Fibroblast of pulmonary artery (primary cell): ENCODE data around the gene KIRREL1.

Experiments used
- DNase-seq: peaks from one replicate; pipeline ENCODE4 v3.0.0-alpha.2; 2010; ENCODE audit warnings: low read depth
- H3K4me3 ChIP-seq: replicated peaks from 2 replicates; pipeline ENCODE4 v1.5.1; 2011; ENCODE audit warnings: low read depth, mild to moderate bottlenecking, control low read depth, low read length, moderate library complexity
- TF ChIP-seq, protein P1 (sequence below): IDR thresholded peaks from 2 replicates; pipeline ENCODE4 v1.5.1; 2011; ENCODE audit warnings: mild to moderate bottlenecking, control low read depth, low read length, inconsistent platforms; ENCODE audit errors: missing control alignments

Gene KIRREL1

DNA sequence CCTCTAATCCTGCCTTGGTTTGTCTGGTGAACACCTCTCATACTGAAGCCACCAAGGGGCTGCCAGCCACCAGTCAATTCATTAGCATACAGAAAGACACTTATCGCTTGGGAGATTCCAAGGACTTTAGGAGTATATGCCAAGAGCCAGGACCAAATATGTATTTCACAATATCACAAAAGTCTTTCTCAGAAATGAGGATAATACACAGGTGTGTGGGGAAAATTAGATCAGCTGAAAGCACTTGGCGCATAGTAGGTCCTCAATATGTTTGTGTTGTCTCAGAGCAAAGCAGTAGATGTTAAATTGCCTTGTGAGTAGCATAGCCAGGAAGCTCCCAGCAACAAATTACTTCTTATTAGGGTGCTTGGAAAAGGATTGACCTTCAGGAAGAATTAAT lies 34.1 kb downstream of the KIRREL1 start:
- TF ChIP-seq, protein P1, sequence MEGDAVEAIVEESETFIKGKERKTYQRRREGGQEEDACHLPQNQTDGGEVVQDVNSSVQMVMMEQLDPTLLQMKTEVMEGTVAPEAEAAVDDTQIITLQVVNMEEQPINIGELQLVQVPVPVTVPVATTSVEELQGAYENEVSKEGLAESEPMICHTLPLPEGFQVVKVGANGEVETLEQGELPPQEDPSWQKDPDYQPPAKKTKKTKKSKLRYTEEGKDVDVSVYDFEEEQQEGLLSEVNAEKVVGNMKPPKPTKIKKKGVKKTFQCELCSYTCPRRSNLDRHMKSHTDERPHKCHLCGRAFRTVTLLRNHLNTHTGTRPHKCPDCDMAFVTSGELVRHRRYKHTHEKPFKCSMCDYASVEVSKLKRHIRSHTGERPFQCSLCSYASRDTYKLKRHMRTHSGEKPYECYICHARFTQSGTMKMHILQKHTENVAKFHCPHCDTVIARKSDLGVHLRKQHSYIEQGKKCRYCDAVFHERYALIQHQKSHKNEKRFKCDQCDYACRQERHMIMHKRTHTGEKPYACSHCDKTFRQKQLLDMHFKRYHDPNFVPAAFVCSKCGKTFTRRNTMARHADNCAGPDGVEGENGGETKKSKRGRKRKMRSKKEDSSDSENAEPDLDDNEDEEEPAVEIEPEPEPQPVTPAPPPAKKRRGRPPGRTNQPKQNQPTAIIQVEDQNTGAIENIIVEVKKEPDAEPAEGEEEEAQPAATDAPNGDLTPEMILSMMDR: no peak
- no peak for DNase-seq
- H3K4me3 ChIP-seq: no peak overlapping the region

DNA sequence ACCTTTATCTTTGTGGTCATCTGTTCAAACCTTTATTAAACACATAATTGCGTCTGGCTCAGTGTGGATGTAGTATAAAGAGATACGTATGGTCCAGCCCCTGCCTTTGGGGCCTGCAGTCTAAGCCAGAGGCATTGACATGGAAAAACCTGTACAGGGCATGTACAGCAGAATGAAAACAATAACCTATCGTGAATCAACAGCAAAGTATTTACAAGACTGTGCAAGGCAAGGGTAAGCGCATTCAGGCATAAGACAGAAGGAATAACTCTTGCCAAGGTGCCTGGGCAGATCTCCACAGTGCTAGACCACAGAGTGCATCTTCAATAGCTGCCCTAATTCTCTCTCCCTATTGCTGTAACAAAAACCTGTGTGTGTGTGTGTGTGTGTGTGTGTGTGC lies 35.5 kb downstream of the KIRREL1 start:
- H3K4me3 ChIP-seq: no peak overlapping the region
- peak; percentile 67 for DNase-seq
- TF ChIP-seq, protein P1: no peak

DNA sequence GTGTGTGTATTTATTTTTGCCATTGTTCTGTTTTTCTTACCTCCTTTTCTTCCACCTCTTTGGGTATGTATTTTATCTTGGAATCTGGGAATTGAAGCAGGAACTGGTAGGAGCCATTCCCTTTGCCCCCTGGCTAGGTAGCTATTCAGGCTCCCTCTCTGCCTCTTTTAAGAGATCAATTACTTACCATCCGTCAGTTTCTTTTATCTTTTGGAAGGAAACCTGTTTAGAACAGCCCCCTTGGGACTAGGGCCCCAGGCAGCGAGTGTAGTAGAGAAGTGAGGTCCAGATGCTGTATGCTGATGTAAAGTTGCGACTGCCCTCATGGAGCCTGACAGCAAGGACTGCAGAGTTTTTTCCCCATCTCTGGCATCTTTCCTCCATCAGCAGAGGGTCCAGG lies 41.6 kb downstream of the KIRREL1 start:
- no peak overlapping the region for H3K4me3 ChIP-seq
- no peak for DNase-seq
- TF ChIP-seq, protein P1: no peak

GRCh38 chr1:158035976-158036583 lies 42.6 kb downstream of the KIRREL1 start:
- no peak overlapping the region for H3K4me3 ChIP-seq
- TF ChIP-seq, protein P1: peak; percentile 72
- peak; percentile 81 for DNase-seq

- no peak overlapping the region for H3K4me3 ChIP-seq
- DNase-seq: no peak
- TF ChIP-seq, protein P1: no peak
Observed at GRCh38 chr1:158037008-158037865, 43.8 kb downstream of the KIRREL1 start.

- DNase-seq: peak; percentile 67
Observed at GRCh38 chr1:158037866-158038359, 44.5 kb downstream of the KIRREL1 start.

More at GRCh38 chr1:158037866-158038359, 44.5 kb downstream of the KIRREL1 start:
- TF ChIP-seq, protein P1: no peak
- no peak overlapping the region for H3K4me3 ChIP-seq
